HEK293T (cell line): ENCODE measurements around the gene TGFBI.

ENCODE experiments used
- ARNT ChIP-seq: fragments of 450-650 bp; IDR thresholded peaks from 2 replicates; pipeline ENCODE4 v1.6.1; 2017; ENCODE audit warnings: mild to moderate bottlenecking
- BHLHE40 ChIP-seq: fragments of 450-650 bp; IDR thresholded peaks from 2 replicates; pipeline ENCODE4 v1.6.1; 2016; ENCODE audit warnings: mild to moderate bottlenecking, moderate library complexity, borderline replicate concordance
- CTBP1 ChIP-seq: fragments of 450-650 bp; IDR thresholded peaks from 2 replicates; pipeline ENCODE4 v1.6.1; 2016; ENCODE audit warnings: borderline replicate concordance
- ELF4 ChIP-seq: fragments of 450-650 bp; IDR thresholded peaks from 2 replicates; pipeline ENCODE4 v1.6.1; 2017; ENCODE audit warnings: antibody characterized with exemption
- FOXA1 ChIP-seq: fragments of 450-650 bp; IDR thresholded peaks from 2 replicates; pipeline ENCODE4 v1.6.1; 2016; ENCODE audit warnings: mild to moderate bottlenecking
- FOXM1 ChIP-seq: fragments of 450-650 bp; IDR thresholded peaks from 2 replicates; pipeline ENCODE4 v1.6.1; 2017; ENCODE audit warnings: mild to moderate bottlenecking, borderline replicate concordance
- HDGF ChIP-seq: fragments of 450-650 bp; IDR thresholded peaks from 2 replicates; pipeline ENCODE4 v1.6.1; 2017; ENCODE audit warnings: antibody characterized with exemption, borderline replicate concordance
- L3MBTL2 ChIP-seq: fragments of 450-650 bp; conservative IDR thresholded peaks from 2 replicates; pipeline ENCODE4 v1.6.1; 2016; ENCODE audit warnings: mild to moderate bottlenecking
- NFRKB ChIP-seq: fragments of 450-650 bp; IDR thresholded peaks from 2 replicates; pipeline ENCODE4 v1.6.1; 2016; ENCODE audit warnings: mild to moderate bottlenecking, moderate library complexity
- PKNOX1 ChIP-seq: fragments of 450-650 bp; IDR thresholded peaks from 2 replicates; pipeline ENCODE4 v1.6.1; 2016
- SP1 ChIP-seq: fragments of 450-650 bp; IDR thresholded peaks from 2 replicates; pipeline ENCODE4 v1.6.1; 2017
- SUZ12 ChIP-seq: fragments of 450-650 bp; IDR thresholded peaks from 2 replicates; pipeline ENCODE4 v1.6.1; 2016; ENCODE audit warnings: mild to moderate bottlenecking
- TARDBP ChIP-seq: fragments of 450-650 bp; IDR thresholded peaks from 2 replicates; pipeline ENCODE4 v1.6.1; 2016
- ZNF384 ChIP-seq: fragments of 450-650 bp; IDR thresholded peaks from 2 replicates; pipeline ENCODE4 v1.6.1; 2016

GRCh38 chr5:136001466-136001981 lies 27.3 kb upstream of the TGFBI start:
- TF ChIP-seq TARDBP (no peak), BHLHE40 (no peak), PKNOX1 (no peak), FOXM1 (no peak), SP1 (no peak), SUZ12 (no peak), ELF4 (no peak), CTBP1 (no peak), ARNT (no peak), NFRKB (no peak), HDGF (no peak), FOXA1 (no peak), ZNF384 (no peak), L3MBTL2 (no peak)
